H9 (cell line): Measurements from ENCODE around the gene MRPL37. TPM values are rescaled to one million over a fixed set of nuclear protein-coding genes. Genes with fewer than 3 reads are reported as not detected.

ENCODE experiments used
- DNase-seq: peaks from one replicate; pipeline ENCODE4 v3.0.0-alpha.2; 2017
- H2AFZ ChIP-seq: one replicate; pipeline ENCODE4 v1.6.1; 2013; ENCODE audit warnings: mild to moderate bottlenecking, low read length, control low read depth, moderate library complexity
- H2AK5ac ChIP-seq: 2 replicates; pipeline ENCODE4 v1.6.1; 2013; ENCODE audit warnings: low read length, control low read depth, mixed read lengths; ENCODE audit not compliant: insufficient read length
- H2BK120ac ChIP-seq: one replicate; pipeline ENCODE4 v1.6.1; 2013; ENCODE audit warnings: low read depth, mild to moderate bottlenecking, low read length, control low read depth, inconsistent platforms; ENCODE audit not compliant: poor library complexity, severe bottlenecking
- H2BK12ac ChIP-seq: 2 replicates; pipeline ENCODE4 v1.6.1; 2013; ENCODE audit warnings: low read length, control low read depth, mixed read lengths, low read depth; ENCODE audit not compliant: insufficient read length
- H2BK15ac ChIP-seq: 2 replicates; pipeline ENCODE4 v1.6.1; 2013; ENCODE audit warnings: low read depth, low read length, control low read depth
- H2BK20ac ChIP-seq: one replicate; pipeline ENCODE4 v1.6.1; 2013; ENCODE audit warnings: low read depth, mild to moderate bottlenecking, low read length, control low read depth, inconsistent platforms; ENCODE audit not compliant: poor library complexity, severe bottlenecking
- H2BK5ac ChIP-seq: 2 replicates; pipeline ENCODE4 v1.6.1; 2013; ENCODE audit warnings: low read length, control low read depth, mixed read lengths; ENCODE audit not compliant: insufficient read length
- H3K14ac ChIP-seq: 2 replicates; pipeline ENCODE4 v1.6.1; 2013; ENCODE audit warnings: low read length, control low read depth; ENCODE audit not compliant: insufficient read depth
- H3K18ac ChIP-seq: 2 replicates; pipeline ENCODE4 v1.6.1; 2013; ENCODE audit warnings: low read depth, mild to moderate bottlenecking, mixed read lengths, low read length, control low read depth; ENCODE audit not compliant: insufficient read length
- H3K23ac ChIP-seq: 2 replicates; pipeline ENCODE4 v1.6.1; 2013; ENCODE audit warnings: low read length, control low read depth, mixed read lengths, low read depth; ENCODE audit not compliant: insufficient read length
- H3K23me2 ChIP-seq: 2 replicates; pipeline ENCODE4 v1.6.1; 2013; ENCODE audit warnings: low read depth, mild to moderate bottlenecking, mixed read lengths, low read length, control low read depth; ENCODE audit not compliant: insufficient read length, poor library complexity, severe bottlenecking
- H3K27ac ChIP-seq: 2 replicates; pipeline ENCODE4 v1.5.1; 2013; ENCODE audit warnings: low read length, control low read depth, mixed read lengths, low read depth; ENCODE audit not compliant: insufficient read length
- H3K27me3 ChIP-seq: 2 replicates; pipeline ENCODE4 v1.6.1; 2013; ENCODE audit warnings: low read length, control low read depth, inconsistent platforms; ENCODE audit not compliant: insufficient read depth
- H3K4ac ChIP-seq: 2 replicates; pipeline ENCODE4 v1.6.1; 2013; ENCODE audit warnings: low read depth, mild to moderate bottlenecking, control low read depth, inconsistent platforms, low read length, moderate library complexity
- H3K4me1 ChIP-seq: 2 replicates; pipeline ENCODE4 v1.6.1; 2013; ENCODE audit warnings: low read length, control low read depth, inconsistent platforms; ENCODE audit not compliant: insufficient read depth
- H3K4me2 ChIP-seq: 2 replicates; pipeline ENCODE4 v1.6.1; 2013; ENCODE audit warnings: low read length, control low read depth, mixed read lengths; ENCODE audit not compliant: insufficient read length, insufficient read depth
- H3K56ac ChIP-seq: 2 replicates; pipeline ENCODE4 v1.6.1; 2013; ENCODE audit warnings: low read depth, mild to moderate bottlenecking, mixed read lengths, low read length, control low read depth; ENCODE audit not compliant: insufficient read length
- H3K79me1 ChIP-seq: 2 replicates; pipeline ENCODE4 v1.6.1; 2013; ENCODE audit warnings: low read depth, mild to moderate bottlenecking, moderate library complexity, low read length, control low read depth, inconsistent platforms; ENCODE audit not compliant: insufficient read depth, poor library complexity, severe bottlenecking
- H3K79me2 ChIP-seq: 2 replicates; pipeline ENCODE4 v1.6.1; 2013; ENCODE audit warnings: low read length, control low read depth, inconsistent platforms; ENCODE audit not compliant: insufficient read depth
- H3K9ac ChIP-seq: 2 replicates; pipeline ENCODE4 v1.6.1; 2013; ENCODE audit warnings: low read length, control low read depth, mixed read lengths; ENCODE audit not compliant: insufficient read length; ENCODE audit errors: extremely low read depth
- H3K9me3 ChIP-seq: one replicate; pipeline ENCODE4 v1.6.1; 2013; ENCODE audit warnings: low read depth, low read length, inconsistent platforms; ENCODE audit not compliant: control insufficient read depth
- H3T11ph ChIP-seq: one replicate; pipeline ENCODE4 v1.6.1; 2013; ENCODE audit warnings: mild to moderate bottlenecking, low read length, control low read depth, inconsistent platforms
- H4K20me1 ChIP-seq: one replicate; pipeline ENCODE4 v1.6.1; 2013; ENCODE audit not compliant: control insufficient read depth, insufficient read length, insufficient read depth
- H4K5ac ChIP-seq: 2 replicates; pipeline ENCODE4 v1.6.1; 2013; ENCODE audit warnings: low read depth, mild to moderate bottlenecking, mixed read lengths, low read length, control low read depth; ENCODE audit not compliant: insufficient read length
- H4K8ac ChIP-seq: replicated peaks from 2 replicates; pipeline ENCODE4 v1.6.1; 2013; ENCODE audit warnings: low read length, control low read depth, mixed read lengths, low read depth; ENCODE audit not compliant: insufficient read length
- H4K91ac ChIP-seq: 2 replicates; pipeline ENCODE4 v1.6.1; 2013; ENCODE audit warnings: low read depth, mild to moderate bottlenecking, moderate library complexity, mixed read lengths, low read length, control low read depth; ENCODE audit not compliant: insufficient read length
- H3K27ac Mint-ChIP-seq, 3 experiments: 2 replicates in 2 of 3; 3 replicates in 1 of 3; pipeline ENCODE4 v1.8.0; 2020 to 2021; ENCODE audit warnings: mixed read lengths in 3 of 3, mild to moderate bottlenecking in 1 of 3, moderate library complexity in 1 of 3
- H3K27me3 Mint-ChIP-seq: 2 replicates; pipeline ENCODE4 v1.8.0; 2021; ENCODE audit warnings: low read depth, mild to moderate bottlenecking, moderate library complexity, mixed read lengths
- H3K36me3 Mint-ChIP-seq, 3 experiments: 2 replicates in 2 of 3; 3 replicates in 1 of 3; pipeline ENCODE4 v1.8.0; 2020 to 2021; ENCODE audit warnings: low read depth in 3 of 3, mixed read lengths in 3 of 3; ENCODE audit not compliant: insufficient read depth in 1 of 3
- H3K4me1 Mint-ChIP-seq, 2 experiments: 2 replicates each; pipeline ENCODE4 v1.8.0; 2020; ENCODE audit warnings: mixed read lengths in 2 of 2
- H3K4me3 Mint-ChIP-seq, 2 experiments: 2 replicates in 1 of 2; 3 replicates in 1 of 2; pipeline ENCODE4 v1.8.0; 2020 to 2021; ENCODE audit warnings: mild to moderate bottlenecking in 2 of 2, mixed read lengths in 2 of 2, moderate library complexity in 1 of 2
- H3K9me3 Mint-ChIP-seq, 2 experiments: 2 replicates in 1 of 2; 3 replicates in 1 of 2; pipeline ENCODE4 v1.8.0; 2020; ENCODE audit warnings: mild to moderate bottlenecking in 2 of 2, mixed read lengths in 2 of 2, moderate library complexity in 1 of 2
- WGBS: extraction: QIAGEN DNeasy Blood & Tissue Kit; methylation state at CpG from one replicate; pipeline ENCODE4 v1.1.7; 2013; ENCODE audit warnings: missing lambda C conversion rate, low lambda C conversion rate, mixed read lengths; ENCODE audit not compliant: insufficient read length; ENCODE audit errors: extremely low coverage; 5-methylcytosine and 5-hydroxymethylcytosine counted together
- total RNA-seq: library from RNA; stranded (reverse); gene quantifications from 2 replicates; pipeline ENCODE4 v1.2.1, GENCODE V29; 2021
- TF ChIP-seq, protein P1 (sequence below): fragments of 200-600 bp; sonication (generic); conservative IDR thresholded peaks from 3 replicates; pipeline ENCODE4 v1.8.0; 2021; ENCODE audit warnings: antibody characterized with exemption, mild to moderate bottlenecking

Gene MRPL37
- total RNA-seq, 1 experiment from 2014 or later: 123 TPM

DNA sequence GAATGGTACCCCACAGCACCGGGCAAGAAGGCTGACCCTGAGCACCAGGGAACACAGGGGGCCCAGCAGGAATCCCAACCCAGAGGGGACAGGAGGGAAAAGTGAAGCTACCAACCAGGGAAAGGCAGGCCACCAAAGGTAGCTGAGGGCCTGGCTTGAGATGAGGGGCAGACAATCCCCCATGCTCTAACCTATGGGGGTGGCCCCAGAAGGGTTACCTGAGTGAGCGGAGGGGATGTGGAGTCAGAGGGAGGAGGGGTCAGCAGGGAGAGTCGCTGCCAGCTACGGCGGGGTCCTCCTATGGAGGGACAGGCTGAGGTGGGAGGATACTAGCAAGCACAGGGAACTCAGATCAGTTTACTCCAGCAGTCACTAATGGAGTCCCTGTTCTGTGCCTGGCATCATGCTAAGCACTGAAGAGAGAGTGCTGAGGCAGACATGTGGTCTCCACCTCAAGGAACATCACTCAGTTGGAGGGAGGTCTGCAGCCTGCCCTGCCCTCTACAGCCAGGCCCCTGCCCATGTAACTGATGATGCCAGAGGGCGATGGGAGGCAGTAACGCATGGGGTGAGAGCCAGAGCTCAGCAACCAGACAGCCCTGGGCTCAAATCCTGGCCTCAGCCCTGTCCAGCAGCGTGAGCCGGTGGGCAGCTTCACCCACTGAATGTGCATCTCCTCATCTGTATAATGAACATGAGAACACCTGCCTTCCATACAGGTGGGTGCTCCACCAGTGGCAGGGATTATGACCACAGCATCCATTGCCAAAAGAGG, 21.5 kb upstream of the MRPL37 start:
- no peak overlapping the region for H2AFZ ChIP-seq
- H3K56ac ChIP-seq: no peak overlapping the region
- no peak overlapping the region for H2BK15ac ChIP-seq
- no peak overlapping the region for H2BK120ac ChIP-seq
- H3K14ac ChIP-seq: no peak overlapping the region
- no peaks in the 10 kb centered on the region for H3K27me3 Mint-ChIP-seq
- H3K23ac ChIP-seq: no peak overlapping the region
- no peaks in the 10 kb centered on the region for H3K27me3 ChIP-seq
- H3K79me2 ChIP-seq: no peaks in the 10 kb centered on the region
- no peak overlapping the region for H3K27ac ChIP-seq
- peaks cover 2% of the 10 kb centered on the region in 2 experiments for H3K4me1 Mint-ChIP-seq
- TF ChIP-seq, protein P1, sequence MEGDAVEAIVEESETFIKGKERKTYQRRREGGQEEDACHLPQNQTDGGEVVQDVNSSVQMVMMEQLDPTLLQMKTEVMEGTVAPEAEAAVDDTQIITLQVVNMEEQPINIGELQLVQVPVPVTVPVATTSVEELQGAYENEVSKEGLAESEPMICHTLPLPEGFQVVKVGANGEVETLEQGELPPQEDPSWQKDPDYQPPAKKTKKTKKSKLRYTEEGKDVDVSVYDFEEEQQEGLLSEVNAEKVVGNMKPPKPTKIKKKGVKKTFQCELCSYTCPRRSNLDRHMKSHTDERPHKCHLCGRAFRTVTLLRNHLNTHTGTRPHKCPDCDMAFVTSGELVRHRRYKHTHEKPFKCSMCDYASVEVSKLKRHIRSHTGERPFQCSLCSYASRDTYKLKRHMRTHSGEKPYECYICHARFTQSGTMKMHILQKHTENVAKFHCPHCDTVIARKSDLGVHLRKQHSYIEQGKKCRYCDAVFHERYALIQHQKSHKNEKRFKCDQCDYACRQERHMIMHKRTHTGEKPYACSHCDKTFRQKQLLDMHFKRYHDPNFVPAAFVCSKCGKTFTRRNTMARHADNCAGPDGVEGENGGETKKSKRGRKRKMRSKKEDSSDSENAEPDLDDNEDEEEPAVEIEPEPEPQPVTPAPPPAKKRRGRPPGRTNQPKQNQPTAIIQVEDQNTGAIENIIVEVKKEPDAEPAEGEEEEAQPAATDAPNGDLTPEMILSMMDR: no peak
- H3K18ac ChIP-seq: no peak overlapping the region
- H3K36me3 Mint-ChIP-seq: peaks cover 0 to 4% (median 0%) of the 10 kb centered on the region in 3 experiments; a peak in 4 of 7 replicates
- H3K4ac ChIP-seq: no peak overlapping the region
- no peak overlapping the region for H2BK12ac ChIP-seq
- no peak overlapping the region for H3K4me3 Mint-ChIP-seq
- no peak overlapping the region; a peak in 1 of 7 replicates for H3K27ac Mint-ChIP-seq
- H4K20me1 ChIP-seq: no peaks in the 10 kb centered on the region
- no peak overlapping the region for H4K5ac ChIP-seq
- no peaks in the 10 kb centered on the region for H3K79me1 ChIP-seq
- no peaks in the 10 kb centered on the region for H3K9me3 ChIP-seq
- H4K8ac ChIP-seq: no peak overlapping the region
- no peak for DNase-seq
- H3K9me3 Mint-ChIP-seq: no peaks in the 10 kb centered on the region
- no CpG with 5 or more reads among the region's 9 CpGs for WGBS
- H2AK5ac ChIP-seq: no peak overlapping the region
- no peak overlapping the region for H3K4me2 ChIP-seq
- H3K23me2 ChIP-seq: no peaks in the 10 kb centered on the region
- H2BK20ac ChIP-seq: no peak overlapping the region
- no peak overlapping the region for H3K9ac ChIP-seq
- no peak overlapping the region for H2BK5ac ChIP-seq
- no peak overlapping the region for H4K91ac ChIP-seq
- H3K4me1 ChIP-seq: no peaks in the 10 kb centered on the region
- H3T11ph ChIP-seq: no peak overlapping the region
